HAP-1 (cell line): Measurements from ENCODE around the gene APOL2.

Experiments used
- DNase-seq, 2 experiments: peaks; one replicate each; pipeline ENCODE4 v3.0.0-alpha.2; 2016 to 2020; ENCODE audit warnings: low spot score in 2 of 2
- H3K27me3 ChIP-seq: fragments of 250-450 bp; sonication (Bioruptor Pico); 2 replicates; pipeline ENCODE4 v1.5.1; 2020; ENCODE audit warnings: low read depth, mild to moderate bottlenecking, moderate library complexity
- H3K36me3 ChIP-seq: fragments of 250-450 bp; sonication (Bioruptor Pico); replicated peaks from 2 replicates; pipeline ENCODE4 v1.5.1; 2020; ENCODE audit warnings: mild to moderate bottlenecking
- H3K4me1 ChIP-seq: fragments of 250-450 bp; sonication (Bioruptor Pico); 2 replicates; pipeline ENCODE4 v1.5.1; 2020; ENCODE audit warnings: mild to moderate bottlenecking
- H3K4me3 ChIP-seq: fragments of 250-450 bp; sonication (Bioruptor Pico); 2 replicates; pipeline ENCODE4 v1.5.1; 2020; ENCODE audit warnings: mild to moderate bottlenecking, moderate library complexity
- H3K9me3 ChIP-seq: fragments of 250-450 bp; sonication (Bioruptor Pico); 2 replicates; pipeline ENCODE4 v1.5.1; 2020; ENCODE audit warnings: mild to moderate bottlenecking, moderate library complexity
- in situ Hi-C: fragments of 300-500 bp; cut with MboI; formaldehyde crosslinking; loops from 3 replicates; pipeline ENCODE4 v1.14.3; 2020; ENCODE audit warnings: low sequenced_read_pairs, inconsistent platforms, mixed read lengths

The APOL2 gene

DNA sequence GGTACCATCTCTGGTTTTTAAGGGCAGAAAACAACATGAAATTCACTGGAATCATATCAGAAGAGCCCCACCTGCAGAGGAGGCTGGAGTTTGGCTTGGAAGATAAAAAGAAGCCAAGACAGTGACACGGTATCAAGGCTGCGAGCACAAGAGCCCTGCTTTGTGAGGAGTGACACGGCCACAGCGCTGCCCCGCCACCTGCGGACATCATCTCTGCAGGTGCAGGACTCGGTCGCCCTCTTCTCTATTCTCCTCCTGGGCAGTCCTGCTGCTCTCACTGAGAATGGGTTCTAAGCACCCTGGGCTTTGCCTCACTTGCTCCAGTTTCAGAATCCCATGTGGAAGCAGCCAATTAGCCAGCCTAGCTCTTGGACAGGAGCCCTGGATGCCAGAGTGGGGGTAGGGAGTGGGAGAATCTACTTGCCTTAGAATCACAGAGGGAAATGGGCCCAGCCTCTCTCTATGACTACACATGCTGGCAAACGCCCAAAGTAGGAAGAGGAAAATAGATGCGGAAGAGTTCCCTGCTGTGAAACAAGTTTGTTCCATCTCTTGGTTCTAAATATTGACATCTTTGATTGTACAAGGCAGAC is 54.8 kb downstream of the APOL2 start:
- Histone ChIP-seq H3K36me3 (no peaks in the 10 kb centered on the region), H3K4me3 (no peak overlapping the region), H3K27me3 (peaks cover 9% of the 10 kb centered on the region), H3K4me1 (no peaks in the 10 kb centered on the region), H3K9me3 (no peaks in the 10 kb centered on the region)
- no peak for DNase-seq
- in situ Hi-C loops: no loop called here

DNA sequence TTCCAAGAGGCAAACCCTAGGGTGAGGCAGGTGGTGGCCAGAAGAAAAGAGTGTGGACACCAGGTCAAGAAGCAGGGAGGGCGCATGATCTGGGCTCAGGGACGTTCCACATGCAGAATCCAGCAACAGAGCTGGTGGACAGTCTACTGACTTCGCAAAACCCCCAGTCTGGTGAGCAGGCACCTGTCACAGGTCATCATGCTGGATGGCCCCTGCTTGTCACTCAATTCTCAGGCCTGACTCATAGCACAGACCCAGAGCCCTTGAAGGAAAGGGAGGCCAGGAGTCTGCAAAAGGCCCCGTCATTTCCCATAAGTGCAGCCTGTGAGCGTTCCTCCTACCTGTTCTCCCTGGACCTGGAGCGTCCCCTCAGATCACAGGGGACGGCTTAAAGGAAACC is 55.9 kb downstream of the APOL2 start:
- DNase-seq: no peak
- H3K36me3 ChIP-seq: no peaks in the 10 kb centered on the region
- in situ Hi-C loops: no loop called here
- H3K4me1 ChIP-seq: no peaks in the 10 kb centered on the region
- peaks cover 9% of the 10 kb centered on the region for H3K27me3 ChIP-seq
- no peaks in the 10 kb centered on the region for H3K9me3 ChIP-seq
- no peak overlapping the region for H3K4me3 ChIP-seq

- DNase-seq: no peak
- H3K4me3 ChIP-seq: no peak overlapping the region
- no peaks in the 10 kb centered on the region for H3K36me3 ChIP-seq
- in situ Hi-C loops: no loop called here
- H3K9me3 ChIP-seq: no peaks in the 10 kb centered on the region
- H3K27me3 ChIP-seq: peaks cover 9% of the 10 kb centered on the region
- no peaks in the 10 kb centered on the region for H3K4me1 ChIP-seq
These were observed 56.5 kb downstream of the APOL2 start for GRCh38 chr22:36182857-36183256.

DNA sequence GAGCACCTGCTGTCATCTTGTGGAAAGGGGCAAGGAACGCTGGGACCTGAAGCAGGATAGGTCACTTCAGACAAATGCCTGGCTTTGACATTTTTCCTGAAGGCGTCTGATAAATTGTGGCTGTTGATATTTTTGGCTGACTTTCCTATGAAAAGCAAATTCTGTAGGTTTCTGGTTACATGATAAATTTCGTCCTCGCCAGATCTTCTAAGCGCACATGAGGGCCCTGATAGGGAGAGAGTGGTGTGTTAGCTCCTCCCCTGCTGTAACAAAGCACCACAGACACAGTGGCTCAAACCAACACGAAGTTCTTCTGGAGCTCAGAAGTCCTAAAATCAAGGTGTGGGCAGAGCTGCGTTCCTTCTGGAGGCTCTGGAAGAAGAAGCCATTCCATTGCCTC is 57.3 kb downstream of the APOL2 start:
- no peaks in the 10 kb centered on the region for H3K36me3 ChIP-seq
- in situ Hi-C loops: no loop called here
- peaks cover 9% of the 10 kb centered on the region for H3K27me3 ChIP-seq
- no peaks in the 10 kb centered on the region for H3K4me1 ChIP-seq
- no peaks in the 10 kb centered on the region for H3K9me3 ChIP-seq
- H3K4me3 ChIP-seq: no peak overlapping the region
- DNase-seq: no peak

DNA sequence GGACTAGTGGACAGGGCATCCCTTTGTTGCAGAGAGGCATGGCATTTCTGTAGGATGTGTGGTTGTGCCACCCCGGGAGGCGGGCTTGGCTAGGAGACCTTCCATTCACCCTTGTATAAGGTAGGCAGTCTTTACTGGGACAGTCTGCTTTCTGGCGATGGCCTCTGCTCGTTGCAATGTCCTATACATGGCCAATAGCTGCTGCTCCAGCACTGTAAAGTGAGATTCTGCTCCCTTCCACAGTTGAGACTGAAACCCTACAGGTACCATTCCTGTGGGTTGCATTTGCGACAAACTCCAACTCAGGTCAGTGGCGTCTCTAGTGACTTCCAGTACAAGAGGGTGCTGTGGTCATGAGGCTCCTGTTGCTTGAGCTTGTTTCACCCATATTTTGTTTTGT is 58.4 kb downstream of the APOL2 start:
- DNase-seq: no peak
- H3K27me3 ChIP-seq: peaks cover 9% of the 10 kb centered on the region
- H3K9me3 ChIP-seq: no peaks in the 10 kb centered on the region
- in situ Hi-C loops: no loop called here
- no peaks in the 10 kb centered on the region for H3K4me1 ChIP-seq
- no peak overlapping the region for H3K4me3 ChIP-seq
- H3K36me3 ChIP-seq: no peaks in the 10 kb centered on the region

DNA sequence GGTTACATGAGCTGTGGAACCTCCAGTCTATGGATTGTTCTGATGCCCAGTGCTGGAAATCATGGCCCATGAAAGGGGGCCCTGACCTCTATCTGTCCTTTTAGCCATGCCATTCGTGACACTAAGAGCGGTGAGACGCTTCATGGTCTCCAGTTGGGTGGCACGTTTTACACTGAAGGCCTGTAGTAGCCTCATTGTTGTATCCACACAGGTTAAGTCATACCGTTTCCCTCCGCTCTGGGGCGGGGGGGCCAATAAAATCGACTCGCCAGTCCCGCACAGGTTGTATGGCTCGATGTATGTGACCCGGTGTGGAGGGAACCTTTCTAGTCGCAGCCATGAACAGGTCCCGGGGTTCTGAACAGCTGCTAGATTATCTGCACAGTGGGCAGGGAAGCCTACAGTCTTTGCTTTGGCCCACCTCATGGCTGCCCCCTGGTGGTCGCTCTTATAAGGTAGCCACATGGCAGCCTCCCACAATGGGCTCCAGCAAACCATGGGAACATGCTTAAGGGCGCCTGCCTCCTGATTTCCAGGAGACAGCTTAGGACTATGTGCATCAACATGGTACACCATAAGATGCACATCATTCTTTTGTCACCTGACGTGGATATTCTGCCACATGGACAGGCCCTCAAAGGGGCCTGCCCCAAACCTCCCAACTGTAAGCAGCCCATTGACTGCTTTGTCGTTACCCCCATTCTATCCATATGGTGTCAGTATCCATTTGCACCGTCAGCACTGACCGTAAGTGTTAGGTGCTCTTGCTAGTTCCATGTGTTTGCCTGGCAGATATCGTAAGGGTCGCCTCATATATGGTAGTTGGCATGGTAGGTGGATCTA is 59.1 kb downstream of the APOL2 start:
- Histone ChIP-seq H3K27me3 (peaks cover 6% of the 10 kb centered on the region), H3K4me3 (no peak overlapping the region), H3K9me3 (no peaks in the 10 kb centered on the region), H3K36me3 (no peaks in the 10 kb centered on the region), H3K4me1 (no peaks in the 10 kb centered on the region)
- peak; percentile 49 to 89 for DNase-seq
- in situ Hi-C loops: no loop called here

- no peaks in the 10 kb centered on the region for H3K36me3 ChIP-seq
- no peaks in the 10 kb centered on the region for H3K9me3 ChIP-seq
- no peak overlapping the region for H3K4me3 ChIP-seq
- H3K27me3 ChIP-seq: no peaks in the 10 kb centered on the region; the same call in 1 of the 2 replicates
- DNase-seq: no peak
- in situ Hi-C loops: no loop called here
- no peaks in the 10 kb centered on the region for H3K4me1 ChIP-seq
These were observed 62.2 kb downstream of the APOL2 start for GRCh38 chr22:36177160-36177559.
